Lower lobe of right lung (tissue), 2 donors: ENCODE data around the gene GREM1. TPM values are rescaled to one million over a fixed set of nuclear protein-coding genes. Genes with fewer than 3 reads are reported as not detected.

ENCODE experiments used
- ATAC-seq, 2 donors: fragments of 200-7000 bp; cut with Tn5 transposase; one replicate each; pipeline ENCODE4 v1.9.1; 2020 to 2022; ENCODE audit warnings: mild to moderate bottlenecking in 2 of 2, moderate library complexity in 2 of 2
- DNase-seq: peaks from one replicate; pipeline ENCODE4 v3.0.0-alpha.2; 2020
- H3K27ac ChIP-seq: fragments of 200-600 bp; one replicate; pipeline ENCODE4 v1.8.0; 2022
- H3K27me3 ChIP-seq: fragments of 200-600 bp; one replicate; pipeline ENCODE4 v1.8.0; 2022; ENCODE audit warnings: low read depth
- H3K36me3 ChIP-seq: fragments of 200-600 bp; one replicate; pipeline ENCODE4 v1.8.0; 2022; ENCODE audit warnings: mild to moderate bottlenecking
- H3K4me1 ChIP-seq: fragments of 200-600 bp; one replicate; pipeline ENCODE4 v1.8.0; 2022
- H3K4me3 ChIP-seq: fragments of 200-600 bp; one replicate; pipeline ENCODE4 v1.8.0; 2022; ENCODE audit warnings: mild to moderate bottlenecking
- H3K9me3 ChIP-seq: fragments of 200-600 bp; one replicate; pipeline ENCODE4 v1.8.0; 2022
- intact Hi-C: fragments of 100-400 bp; cut with DNase I; formaldehyde crosslinking; loops from one replicate; pipeline ENCODE4 v1.11.0; 2022
- total RNA-seq: library from RNA; stranded (reverse); fragmentation: NEBNext Ultra II Directional; extraction: Animal tissue kit (Norgen Biotek cat#: 25700); gene quantifications from one replicate; pipeline ENCODE4 v1.2.1, GENCODE V29; 2021
- TF ChIP-seq, protein P1 (sequence below): fragments of 200-600 bp; IDR thresholded peaks from one replicate; pipeline ENCODE4 v1.8.0; 2022; ENCODE audit warnings: antibody characterized with exemption, mild to moderate bottlenecking
- donor health status: DM: no; HTN: yes; CAD: no; lungs with severe emphysema.

The GREM1 gene
- total RNA-seq, 1 donor from 2014 or later: 3.1 TPM

DNA sequence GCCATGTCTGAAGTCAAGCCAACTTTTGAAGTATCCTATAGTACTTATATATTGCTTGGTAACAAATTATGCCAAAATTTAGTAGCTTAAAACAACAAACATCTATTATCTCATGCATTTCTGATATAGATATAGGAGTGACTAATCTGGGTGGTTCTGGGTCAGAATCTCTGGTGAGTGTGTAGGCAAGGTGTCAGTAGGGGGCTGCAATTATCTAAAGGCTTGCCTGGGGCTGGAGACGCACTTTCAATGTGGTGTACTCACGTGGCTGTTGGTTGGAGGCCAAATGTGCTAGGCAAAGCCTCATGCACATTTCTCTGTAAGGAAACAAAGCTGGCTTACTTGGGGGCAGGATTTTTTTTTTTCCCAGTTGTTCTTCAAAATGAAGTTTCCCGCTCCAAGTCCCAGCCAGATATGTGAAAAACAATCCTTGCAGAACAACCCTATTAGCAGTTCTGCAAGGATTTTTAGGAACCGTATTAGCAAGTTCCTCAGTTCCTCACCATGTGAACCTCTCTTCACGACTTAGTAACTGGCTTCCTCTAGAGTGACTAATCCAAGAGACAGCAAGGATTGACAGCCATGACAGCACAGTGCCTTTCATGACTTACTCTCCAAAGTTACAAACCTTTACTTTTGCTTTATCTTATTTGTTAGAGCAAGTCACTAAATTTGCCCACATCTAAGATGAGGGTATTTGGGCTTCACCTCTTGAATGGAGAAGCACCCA, 25.8 kb downstream of the GREM1 start:
- Histone ChIP-seq H3K4me1 (no peaks in the 10 kb centered on the region), H3K27me3 (no peaks in the 10 kb centered on the region), H3K36me3 (no peaks in the 10 kb centered on the region), H3K27ac (no peak overlapping the region), H3K4me3 (no peak overlapping the region), H3K9me3 (no peaks in the 10 kb centered on the region)
- intact Hi-C loops: no loop called here
- TF ChIP-seq, protein P1, sequence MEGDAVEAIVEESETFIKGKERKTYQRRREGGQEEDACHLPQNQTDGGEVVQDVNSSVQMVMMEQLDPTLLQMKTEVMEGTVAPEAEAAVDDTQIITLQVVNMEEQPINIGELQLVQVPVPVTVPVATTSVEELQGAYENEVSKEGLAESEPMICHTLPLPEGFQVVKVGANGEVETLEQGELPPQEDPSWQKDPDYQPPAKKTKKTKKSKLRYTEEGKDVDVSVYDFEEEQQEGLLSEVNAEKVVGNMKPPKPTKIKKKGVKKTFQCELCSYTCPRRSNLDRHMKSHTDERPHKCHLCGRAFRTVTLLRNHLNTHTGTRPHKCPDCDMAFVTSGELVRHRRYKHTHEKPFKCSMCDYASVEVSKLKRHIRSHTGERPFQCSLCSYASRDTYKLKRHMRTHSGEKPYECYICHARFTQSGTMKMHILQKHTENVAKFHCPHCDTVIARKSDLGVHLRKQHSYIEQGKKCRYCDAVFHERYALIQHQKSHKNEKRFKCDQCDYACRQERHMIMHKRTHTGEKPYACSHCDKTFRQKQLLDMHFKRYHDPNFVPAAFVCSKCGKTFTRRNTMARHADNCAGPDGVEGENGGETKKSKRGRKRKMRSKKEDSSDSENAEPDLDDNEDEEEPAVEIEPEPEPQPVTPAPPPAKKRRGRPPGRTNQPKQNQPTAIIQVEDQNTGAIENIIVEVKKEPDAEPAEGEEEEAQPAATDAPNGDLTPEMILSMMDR: no peak
- no peak for DNase-seq
- no peak for ATAC-seq

DNA sequence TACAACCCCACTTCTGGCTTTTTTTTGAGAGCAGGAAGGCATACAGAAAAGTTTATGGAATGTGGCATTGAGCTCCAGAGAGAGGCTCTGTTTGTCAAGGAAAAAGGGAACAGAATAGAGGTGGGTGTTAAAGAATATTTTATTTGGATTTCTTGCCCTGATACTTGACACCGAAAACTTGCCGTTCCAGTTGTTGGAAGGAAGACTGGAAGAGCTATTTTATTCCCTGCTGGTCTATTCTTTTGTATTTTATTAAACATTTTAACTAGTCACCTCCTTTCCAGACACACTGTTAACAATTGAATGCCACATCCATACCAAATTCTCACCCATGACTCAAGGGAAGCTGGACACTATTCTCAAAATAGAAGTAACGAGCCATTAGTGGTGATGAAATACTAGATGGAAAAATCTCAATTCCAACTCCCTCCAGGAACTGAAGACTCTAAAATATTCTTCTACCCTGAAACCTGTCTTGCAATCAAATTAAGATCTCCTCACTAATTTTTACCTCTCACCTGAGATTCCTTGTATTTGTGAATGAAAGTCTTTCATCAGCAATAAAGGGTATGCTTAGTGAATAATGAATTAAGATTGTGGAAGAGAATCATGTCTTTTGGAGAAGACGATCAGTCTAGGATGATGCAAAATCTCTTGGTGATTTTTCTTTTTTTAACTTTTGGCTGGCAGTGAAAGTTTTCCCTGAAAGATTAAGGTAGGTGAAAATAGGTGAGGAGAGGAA, 28.5 kb downstream of the GREM1 start:
- no peak for DNase-seq
- no peaks in the 10 kb centered on the region for H3K4me1 ChIP-seq

DNA sequence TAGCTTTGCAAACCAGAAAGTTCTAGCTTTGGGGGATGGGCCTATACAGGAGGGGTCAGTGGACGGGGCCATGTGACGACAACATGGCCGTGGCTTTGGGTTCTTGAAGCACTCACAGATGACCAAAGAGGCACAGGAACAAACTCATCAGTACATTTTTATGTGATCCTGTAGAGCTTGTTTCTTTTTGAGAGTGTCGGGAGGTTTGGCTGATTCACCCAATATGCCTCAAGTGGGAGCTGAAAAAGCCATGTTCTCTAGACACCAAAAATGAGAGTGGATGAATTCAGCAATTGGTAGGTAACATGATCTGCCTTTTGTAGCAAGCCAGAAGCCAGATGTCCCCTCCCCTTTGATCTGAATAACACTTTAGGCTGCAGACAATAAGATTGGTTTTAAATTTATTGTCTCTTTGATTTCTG, 30.1 kb downstream of the GREM1 start:
- Histone ChIP-seq H3K9me3 (no peaks in the 10 kb centered on the region), H3K27ac (no peak overlapping the region), H3K27me3 (no peaks in the 10 kb centered on the region), H3K4me3 (no peak overlapping the region), H3K36me3 (no peaks in the 10 kb centered on the region), H3K4me1 (no peaks in the 10 kb centered on the region)
- TF ChIP-seq, protein P1: no peak
- DNase-seq (no peak), ATAC-seq (no peak)
- intact Hi-C loops: no loop called here

More for the DNA sequence above, 28.5 kb downstream of the GREM1 start:
- TF ChIP-seq, protein P1: no peak
- intact Hi-C loops: no loop called here
- H3K27me3 ChIP-seq: no peaks in the 10 kb centered on the region
- H3K9me3 ChIP-seq: no peaks in the 10 kb centered on the region
- no peak overlapping the region for H3K4me3 ChIP-seq
- ATAC-seq: no peak
- H3K36me3 ChIP-seq: no peaks in the 10 kb centered on the region
- no peak overlapping the region for H3K27ac ChIP-seq

DNA sequence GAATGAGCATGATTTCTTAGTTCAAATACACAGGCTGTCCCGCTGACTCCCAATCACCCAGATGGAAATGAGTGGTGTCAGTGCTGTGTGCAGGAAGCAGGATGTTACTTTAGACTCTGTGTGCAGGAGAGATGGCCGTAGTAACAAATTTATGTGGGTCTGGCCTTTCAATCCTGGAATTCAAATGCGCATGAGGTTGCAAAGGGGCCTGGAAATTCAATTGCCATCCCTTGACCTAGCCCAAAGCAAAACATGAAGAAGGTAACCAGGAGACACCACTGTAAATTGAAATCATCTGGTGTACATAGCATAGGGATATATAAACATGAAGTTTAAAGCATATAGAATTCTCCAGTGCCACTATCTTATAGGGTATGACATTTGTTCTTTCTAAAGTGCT, 33.2 kb downstream of the GREM1 start:
- ATAC-seq (no peak), DNase-seq (no peak)
- H3K36me3 ChIP-seq: no peaks in the 10 kb centered on the region
- intact Hi-C loops: no loop called here
- no peaks in the 10 kb centered on the region for H3K4me1 ChIP-seq
- H3K27ac ChIP-seq: no peak overlapping the region
- H3K4me3 ChIP-seq: no peak overlapping the region
- no peaks in the 10 kb centered on the region for H3K9me3 ChIP-seq
- TF ChIP-seq, protein P1: no peak
- H3K27me3 ChIP-seq: no peaks in the 10 kb centered on the region

DNA sequence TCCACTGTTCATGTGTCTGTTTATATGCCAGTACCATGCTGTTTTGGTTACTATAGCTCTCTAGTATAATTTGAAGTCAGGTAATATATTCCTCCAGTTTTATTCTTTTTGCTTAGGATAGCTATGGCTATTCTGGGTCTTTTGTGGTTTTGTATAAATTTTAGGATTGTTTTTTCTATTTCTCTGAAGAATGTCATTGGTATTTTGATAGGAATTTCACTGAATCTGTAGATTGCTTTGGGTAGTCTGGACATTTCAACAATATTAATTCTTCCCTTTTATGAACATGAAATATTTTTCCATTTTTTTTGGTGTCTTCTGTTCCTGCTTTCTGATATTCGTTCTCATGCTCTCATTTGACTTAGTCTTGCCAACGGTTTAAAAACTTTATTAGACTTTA, 39.6 kb downstream of the GREM1 start:
- H3K4me1 ChIP-seq: no peaks in the 10 kb centered on the region
- H3K36me3 ChIP-seq: no peaks in the 10 kb centered on the region
- H3K4me3 ChIP-seq: no peak overlapping the region
- TF ChIP-seq, protein P1: no peak
- intact Hi-C loops: no loop called here
- ATAC-seq (no peak), DNase-seq (no peak)
- H3K27me3 ChIP-seq: no peaks in the 10 kb centered on the region
- no peaks in the 10 kb centered on the region for H3K9me3 ChIP-seq
- H3K27ac ChIP-seq: no peak overlapping the region
